MM.1S (cell line): ENCODE measurements around the gene FBXL4.

Experiments
- CTCF ChIP-seq: fragments of 300-600 bp; sonication (generic); IDR thresholded peaks from 2 replicates; pipeline ENCODE4 v1.5.1; 2016; ENCODE audit warnings: antibody characterized with exemption, low read length, mixed read lengths
- EZH2 ChIP-seq: fragments of 300-600 bp; sonication (generic); optimal IDR thresholded peaks from 2 replicates; pipeline ENCODE3; 2017; ENCODE audit warnings: low read depth, mild to moderate bottlenecking, antibody characterized with exemption, low read length, mixed read lengths
- EZH2phosphoT487 ChIP-seq: fragments of 300-600 bp; sonication (generic); IDR thresholded peaks from 2 replicates; pipeline ENCODE4 v1.6.1; 2018; ENCODE audit warnings: antibody characterized with exemption, low read length

GRCh38 chr6:98925831-98926230, 21.9 kb downstream of the FBXL4 start:
- no peak for TF ChIP-seq CTCF
- no peak for TF ChIP-seq EZH2
- no peak for TF ChIP-seq EZH2phosphoT487
